ENCODE measurements around the gene PRXL2A. TPM values are rescaled to one million over a fixed set of nuclear protein-coding genes. Genes with fewer than 3 reads are reported as not detected.

PRXL2A gene
- total RNA-seq, 2 donors from 2014 or later = 11.0 to 15.5 TPM

GRCh38 chr10:80397014-80397413, 11.3 kb upstream of the PRXL2A start:
- no peaks in the 10 kb centered on the region for H3K36me3 Mint-ChIP-seq (ENCODE audit: insufficient read depth in 2 of 2)
- H3K4me3 Mint-ChIP-seq = no peak overlapping the region
- H3K9me3 Mint-ChIP-seq = no peaks in the 10 kb centered on the region
- H3K27ac Mint-ChIP-seq = no peak overlapping the region
- DNase-seq (no peak), ATAC-seq (replicated peaks in 1 of 2) (no peak)
- H3K27me3 Mint-ChIP-seq (ENCODE audit: low read depth) = peaks cover 7% of the 10 kb centered on the region
- H3K4me1 Mint-ChIP-seq (ENCODE audit: low read depth) = no peaks in the 10 kb centered on the region

DNA sequence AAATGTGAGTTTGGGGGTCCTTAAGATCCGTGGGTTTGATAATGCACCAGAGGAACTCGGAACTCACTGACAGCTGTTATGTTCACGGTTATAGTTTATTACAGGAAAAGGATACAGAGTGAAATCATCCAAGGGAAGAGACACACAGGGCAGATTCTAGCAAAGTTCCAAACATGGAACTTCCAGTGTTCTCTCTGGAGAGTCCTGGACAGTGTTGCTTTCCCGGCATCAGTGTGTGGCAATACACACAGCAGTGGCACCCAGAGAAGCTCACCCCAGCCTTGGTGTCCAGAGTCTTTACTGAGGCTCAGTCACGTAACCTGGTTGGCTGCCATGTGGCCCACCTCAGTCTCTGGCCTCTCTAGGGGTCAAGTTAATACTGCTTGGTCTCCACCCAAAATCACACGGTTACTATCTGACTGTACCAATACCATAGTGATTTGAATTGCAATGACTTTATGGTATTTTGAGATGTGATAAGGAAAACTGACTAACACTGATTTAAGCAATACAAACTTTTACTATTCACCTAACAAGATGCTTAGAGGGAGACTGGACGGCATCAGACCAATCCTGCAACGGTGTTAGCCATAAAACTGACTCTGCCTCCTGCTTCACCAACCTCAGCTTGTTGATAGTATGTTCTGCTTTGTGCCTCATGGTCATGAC, 8.1 kb upstream of the PRXL2A start:
- DNase-seq = no peak
- ATAC-seq (replicated peaks in 1 of 2) = no peak
- no peaks in the 10 kb centered on the region for H3K4me1 Mint-ChIP-seq (ENCODE audit: low read depth)
- H3K4me3 Mint-ChIP-seq = no peak overlapping the region
- no peaks in the 10 kb centered on the region for H3K36me3 Mint-ChIP-seq (ENCODE audit: insufficient read depth in 2 of 2)
- no peaks in the 10 kb centered on the region for H3K27me3 Mint-ChIP-seq (ENCODE audit: low read depth)
- H3K27ac Mint-ChIP-seq = no peak overlapping the region
- H3K9me3 Mint-ChIP-seq = no peaks in the 10 kb centered on the region

DNA sequence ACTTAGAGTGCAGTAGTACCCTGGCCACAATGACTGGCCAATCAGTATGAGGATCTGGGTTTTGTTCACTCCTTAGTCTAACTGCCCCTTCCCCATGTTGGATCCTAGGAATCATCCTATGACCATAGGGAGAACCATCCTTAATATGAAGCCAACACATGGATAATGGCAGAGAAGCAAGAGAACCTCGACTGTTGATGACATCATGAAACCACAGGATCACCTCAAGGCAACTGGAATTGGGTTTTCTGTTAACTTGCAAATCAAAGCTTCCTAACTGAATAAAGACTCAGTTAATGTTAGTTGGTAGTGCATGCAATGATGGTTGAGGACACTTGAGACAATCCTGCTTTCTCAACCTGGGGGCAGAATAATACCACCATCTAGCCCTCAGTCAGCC, 3.3 kb upstream of the PRXL2A start:
- no peak for DNase-seq
- H3K27me3 Mint-ChIP-seq (ENCODE audit: low read depth) = peaks cover 6% of the 10 kb centered on the region
- H3K4me3 Mint-ChIP-seq = no peak overlapping the region
- H3K9me3 Mint-ChIP-seq = no peaks in the 10 kb centered on the region
- no peak for ATAC-seq (replicated peaks in 1 of 2)
- H3K27ac Mint-ChIP-seq = no peak overlapping the region
- H3K36me3 Mint-ChIP-seq (ENCODE audit: insufficient read depth in 2 of 2) = no peaks in the 10 kb centered on the region
- H3K4me1 Mint-ChIP-seq (ENCODE audit: low read depth) = peaks cover 17% of the 10 kb centered on the region

DNA sequence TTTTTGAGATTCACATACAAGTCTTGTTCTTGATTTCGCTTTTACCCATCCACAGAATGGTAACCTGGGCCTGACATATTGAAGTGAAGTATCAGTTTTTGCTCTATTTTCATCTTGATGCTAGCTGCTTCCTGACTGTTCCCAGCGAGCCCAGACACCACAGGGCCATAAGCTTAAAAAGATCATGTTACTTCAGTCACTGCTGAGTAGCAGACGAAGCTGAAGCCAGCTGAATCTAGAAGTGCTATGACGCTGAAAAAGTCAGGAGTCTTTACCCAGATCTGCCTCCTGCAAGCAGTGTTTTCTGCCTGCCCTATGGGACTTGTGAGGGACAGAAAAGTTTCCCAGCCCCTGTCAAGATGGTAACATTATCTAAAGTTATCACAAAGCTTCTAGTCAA, 2.7 kb upstream of the PRXL2A start:
- no peak overlapping the region for H3K27ac Mint-ChIP-seq
- ATAC-seq (replicated peaks in 1 of 2) = no peak
- peaks cover 22% of the 10 kb centered on the region for H3K4me1 Mint-ChIP-seq (ENCODE audit: low read depth)
- H3K36me3 Mint-ChIP-seq (ENCODE audit: insufficient read depth in 2 of 2) = no peaks in the 10 kb centered on the region
- H3K27me3 Mint-ChIP-seq (ENCODE audit: low read depth) = peaks cover 6% of the 10 kb centered on the region
- DNase-seq = no peak
- H3K4me3 Mint-ChIP-seq = no peak overlapping the region
- H3K9me3 Mint-ChIP-seq = no peaks in the 10 kb centered on the region

DNA sequence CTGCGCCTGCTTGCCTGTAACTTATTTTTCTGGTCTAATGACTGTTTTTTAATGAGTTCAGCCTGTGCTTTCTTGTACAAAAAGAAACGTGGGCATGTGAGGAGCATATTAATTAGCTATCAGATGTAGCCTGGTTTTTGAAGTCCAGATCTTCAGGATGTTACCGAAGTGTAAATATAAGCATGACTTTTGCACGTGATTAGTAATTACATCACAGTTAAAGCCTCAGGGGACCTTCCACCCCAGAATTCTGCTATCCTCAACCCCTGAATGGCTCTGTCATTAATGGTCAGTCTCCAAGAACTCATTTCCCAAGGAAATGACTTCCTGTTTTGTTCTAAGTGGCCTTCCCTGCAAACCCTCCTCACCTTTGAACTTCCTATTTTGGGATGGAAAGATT, 2.1 kb upstream of the PRXL2A start:
- Mint-ChIP-seq H3K4me3 (no peak overlapping the region), H3K4me1 (ENCODE audit: low read depth) (peaks cover 28% of the 10 kb centered on the region), H3K9me3 (no peaks in the 10 kb centered on the region)

GRCh38 chr10:80407812-80408241, 524 bp upstream of the PRXL2A start:
- H3K9me3 Mint-ChIP-seq = no peaks in the 10 kb centered on the region
- H3K4me3 Mint-ChIP-seq = peak overlapping the region; percentile 86 to 99
- DNase-seq = peak; percentile 56 to 70
- peaks cover 42% of the 10 kb centered on the region for H3K4me1 Mint-ChIP-seq (ENCODE audit: low read depth)
- peak; percentile 76 for ATAC-seq (replicated peaks in 1 of 2)
- H3K36me3 Mint-ChIP-seq (ENCODE audit: insufficient read depth in 2 of 2) = no peaks in the 10 kb centered on the region
- peaks cover 6% of the 10 kb centered on the region for H3K27me3 Mint-ChIP-seq (ENCODE audit: low read depth)
- H3K27ac Mint-ChIP-seq = peak overlapping the region; percentile 98

More for the DNA sequence above, 2.1 kb upstream of the PRXL2A start:
- H3K36me3 Mint-ChIP-seq (ENCODE audit: insufficient read depth in 2 of 2) = no peaks in the 10 kb centered on the region
- no peak overlapping the region for H3K27ac Mint-ChIP-seq
- DNase-seq (no peak), ATAC-seq (replicated peaks in 1 of 2) (no peak)
- H3K27me3 Mint-ChIP-seq (ENCODE audit: low read depth) = peaks cover 6% of the 10 kb centered on the region

GRCh38 chr10:80409121-80409520, 770 bp downstream of the PRXL2A start:
- Mint-ChIP-seq H3K36me3 (ENCODE audit: insufficient read depth in 2 of 2) (no peaks in the 10 kb centered on the region), H3K27me3 (ENCODE audit: low read depth) (peaks cover 6% of the 10 kb centered on the region), H3K4me3 (peak overlapping the region; percentile 86 to 99), H3K9me3 (no peaks in the 10 kb centered on the region), H3K27ac (no peak overlapping the region), H3K4me1 (ENCODE audit: low read depth) (peaks cover 54% of the 10 kb centered on the region)
- DNase-seq (no peak), ATAC-seq (replicated peaks in 1 of 2) (no peak)

GRCh38 chr10:80410122-80410521, 1.8 kb downstream of the PRXL2A start:
- Mint-ChIP-seq H3K4me3 (no peak overlapping the region), H3K36me3 (ENCODE audit: insufficient read depth in 2 of 2) (no peaks in the 10 kb centered on the region)
- no peak for ATAC-seq (replicated peaks in 1 of 2)

DNA sequence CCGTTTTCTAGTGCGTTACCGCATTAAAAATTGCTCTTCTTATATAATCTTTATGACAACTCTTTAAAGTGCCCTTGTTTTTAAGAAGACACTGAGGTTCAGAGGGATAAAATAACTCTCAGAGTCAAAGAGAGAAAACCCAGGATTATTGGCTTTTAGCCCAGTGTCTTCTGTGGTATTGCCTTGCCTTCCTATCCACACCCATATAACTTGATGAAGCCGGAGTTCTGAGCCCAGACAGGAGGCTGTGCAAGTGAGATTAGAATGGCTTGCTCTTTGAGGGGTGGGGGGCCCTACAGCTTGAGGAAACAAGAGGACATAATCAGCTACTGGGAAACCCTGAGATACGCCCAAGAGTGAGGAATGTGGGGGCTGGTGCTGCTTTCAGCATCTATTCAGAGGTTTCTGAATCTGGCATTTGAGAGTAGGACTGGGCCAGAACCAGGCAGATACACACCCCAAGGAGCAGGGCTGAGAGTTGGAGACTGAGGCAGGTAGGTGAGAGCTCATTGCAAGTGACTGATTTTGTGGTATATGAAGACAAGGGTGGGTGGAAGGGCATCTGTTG, 2.3 kb downstream of the PRXL2A start:
- H3K36me3 Mint-ChIP-seq (ENCODE audit: insufficient read depth in 2 of 2) = no peaks in the 10 kb centered on the region
- ATAC-seq (replicated peaks in 1 of 2) = no peak
- no peak for DNase-seq
- H3K27ac Mint-ChIP-seq = no peak overlapping the region
- H3K4me3 Mint-ChIP-seq = no peak overlapping the region
- no peaks in the 10 kb centered on the region for H3K9me3 Mint-ChIP-seq
- H3K4me1 Mint-ChIP-seq (ENCODE audit: low read depth) = peaks cover 58% of the 10 kb centered on the region
- H3K27me3 Mint-ChIP-seq (ENCODE audit: low read depth) = peaks cover 6% of the 10 kb centered on the region

More at GRCh38 chr10:80410122-80410521, 1.8 kb downstream of the PRXL2A start:
- H3K9me3 Mint-ChIP-seq = no peaks in the 10 kb centered on the region
- no peak for DNase-seq
- H3K27ac Mint-ChIP-seq = no peak overlapping the region
- peaks cover 6% of the 10 kb centered on the region for H3K27me3 Mint-ChIP-seq (ENCODE audit: low read depth)
- peaks cover 54% of the 10 kb centered on the region for H3K4me1 Mint-ChIP-seq (ENCODE audit: low read depth)

DNA sequence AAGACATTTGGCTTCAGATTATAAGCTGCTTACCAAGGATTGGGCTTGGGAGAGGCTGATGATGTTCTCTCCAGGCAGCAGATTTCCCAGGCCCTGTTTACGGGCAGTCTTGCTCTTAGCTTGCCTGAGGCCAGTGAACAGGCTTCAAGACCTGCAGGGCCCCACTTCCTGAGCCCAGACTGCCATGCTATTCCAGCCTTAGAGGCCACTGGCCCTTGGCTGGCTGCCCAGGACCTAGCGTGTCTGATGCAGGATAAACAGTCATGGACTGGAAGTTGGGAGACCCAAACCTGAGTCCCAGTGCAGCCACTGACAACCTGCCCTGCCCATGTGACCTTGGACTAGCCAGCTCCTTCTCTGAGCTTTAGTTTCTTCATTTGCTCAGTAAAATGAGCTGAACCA, 2.9 kb downstream of the PRXL2A start:
- H3K4me3 Mint-ChIP-seq = no peak overlapping the region
- ATAC-seq (replicated peaks in 1 of 2) = no peak
- H3K27me3 Mint-ChIP-seq (ENCODE audit: low read depth) = peaks cover 6% of the 10 kb centered on the region
- no peaks in the 10 kb centered on the region for H3K9me3 Mint-ChIP-seq
- no peaks in the 10 kb centered on the region for H3K36me3 Mint-ChIP-seq (ENCODE audit: insufficient read depth in 2 of 2)
- no peak overlapping the region for H3K27ac Mint-ChIP-seq
- DNase-seq = no peak
- H3K4me1 Mint-ChIP-seq (ENCODE audit: low read depth) = peaks cover 58% of the 10 kb centered on the region

DNA sequence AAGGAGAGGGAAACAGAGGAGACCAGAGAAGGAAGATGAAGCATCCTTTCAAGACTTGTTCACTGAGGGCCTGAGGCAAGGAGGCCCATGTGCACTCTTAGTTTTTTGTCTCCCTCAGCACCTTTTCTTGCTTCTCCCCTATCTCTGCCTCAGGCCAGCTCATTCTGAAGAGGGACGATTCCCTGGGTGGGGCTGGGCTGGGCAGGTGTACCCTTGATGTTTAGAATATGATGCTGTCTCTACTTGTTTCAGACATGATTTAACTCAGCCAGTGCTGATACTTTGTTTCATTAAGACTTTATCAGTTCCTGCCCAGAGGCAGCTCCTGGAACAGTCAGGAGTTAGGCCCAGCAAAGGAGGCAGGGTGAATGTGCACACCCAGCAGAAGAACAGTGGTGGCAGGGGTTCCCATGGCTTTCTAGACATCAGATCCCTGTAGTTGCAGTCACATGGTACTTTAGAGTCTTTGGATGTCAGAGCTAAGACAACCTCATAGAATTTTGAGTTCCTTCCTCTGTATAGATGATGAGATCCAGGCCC, 3.4 kb downstream of the PRXL2A start:
- no peak for ATAC-seq (replicated peaks in 1 of 2)
- no peak overlapping the region for H3K4me3 Mint-ChIP-seq
- H3K27me3 Mint-ChIP-seq (ENCODE audit: low read depth) = peaks cover 6% of the 10 kb centered on the region
- DNase-seq = no peak
- H3K27ac Mint-ChIP-seq = no peak overlapping the region
- H3K4me1 Mint-ChIP-seq (ENCODE audit: low read depth) = peaks cover 58% of the 10 kb centered on the region
- H3K9me3 Mint-ChIP-seq = no peaks in the 10 kb centered on the region
- H3K36me3 Mint-ChIP-seq (ENCODE audit: insufficient read depth in 2 of 2) = no peaks in the 10 kb centered on the region

- H3K9me3 Mint-ChIP-seq = no peaks in the 10 kb centered on the region
- ATAC-seq (replicated peaks in 1 of 2) = no peak
- H3K4me1 Mint-ChIP-seq (ENCODE audit: low read depth) = peaks cover 56% of the 10 kb centered on the region
- no peak overlapping the region for H3K27ac Mint-ChIP-seq
- H3K36me3 Mint-ChIP-seq (ENCODE audit: insufficient read depth in 2 of 2) = no peaks in the 10 kb centered on the region
- H3K27me3 Mint-ChIP-seq (ENCODE audit: low read depth) = peaks cover 4% of the 10 kb centered on the region
- DNase-seq = peak in 1 of 2 donors; percentile 14
- H3K4me3 Mint-ChIP-seq = peak overlapping the region in 1 of 2 donors; percentile 7
These were observed 4.1 kb downstream of the PRXL2A start for GRCh38 chr10:80412486-80412885.

DNA sequence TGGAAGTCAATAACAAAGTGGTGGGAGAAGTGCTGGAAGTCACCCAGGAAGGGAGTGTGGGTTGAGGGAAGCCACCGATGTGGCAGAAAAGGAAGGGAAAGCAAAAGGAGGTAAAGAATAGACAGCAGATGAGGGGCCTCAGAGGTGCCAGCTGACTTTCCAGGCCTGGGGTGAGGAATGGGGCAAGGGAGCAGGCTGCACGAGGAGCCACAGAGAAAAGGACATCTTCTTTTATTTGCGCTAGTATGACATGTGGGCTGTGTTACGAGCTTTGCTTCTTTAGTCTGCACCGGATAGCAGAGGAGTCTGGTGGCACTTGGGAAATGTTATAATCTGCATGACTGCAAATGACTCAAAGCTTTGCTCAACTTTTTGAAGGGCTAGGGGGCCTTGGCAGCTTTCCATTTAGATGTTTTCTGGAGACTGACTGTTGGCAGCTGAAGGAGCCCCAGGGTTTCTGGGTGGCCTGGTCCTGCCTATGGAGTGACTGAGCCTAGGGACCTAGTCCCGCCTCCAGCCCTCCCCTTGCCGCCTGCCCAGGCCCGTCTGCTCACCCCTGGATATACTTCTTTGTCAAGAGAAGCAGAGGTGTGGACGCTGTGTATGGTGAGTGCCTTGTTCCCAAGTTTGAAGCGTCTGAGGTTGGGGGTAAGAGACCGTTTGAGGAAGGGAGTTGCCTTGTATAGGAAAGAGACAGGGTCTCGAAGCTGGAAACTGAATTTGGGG, 5.1 kb downstream of the PRXL2A start:
- H3K27me3 Mint-ChIP-seq (ENCODE audit: low read depth) = no peaks in the 10 kb centered on the region
- H3K27ac Mint-ChIP-seq = no peak overlapping the region
- no peaks in the 10 kb centered on the region for H3K9me3 Mint-ChIP-seq
- no peak overlapping the region for H3K4me3 Mint-ChIP-seq
- ATAC-seq (replicated peaks in 1 of 2) = no peak
- DNase-seq = no peak
- H3K36me3 Mint-ChIP-seq (ENCODE audit: insufficient read depth in 2 of 2) = no peaks in the 10 kb centered on the region
- H3K4me1 Mint-ChIP-seq (ENCODE audit: low read depth) = peaks cover 49% of the 10 kb centered on the region

Measured in activated T-cell treated with anti-CD3 and anti-CD28 coated beads, Interleukin-2, amount 50 U/mL, for 72 hours (primary cell).